GM18868 (cell line): ENCODE data around the gene FIBCD1.

Experiments used
- ATAC-seq: cut with Tn5 transposase; IDR thresholded peaks from one replicate; pipeline ENCODE4 v1.9.1; 2021; ENCODE audit warnings: mild to moderate bottlenecking, moderate library complexity; ENCODE audit not compliant: unreplicated experiment

Gene FIBCD1

DNA sequence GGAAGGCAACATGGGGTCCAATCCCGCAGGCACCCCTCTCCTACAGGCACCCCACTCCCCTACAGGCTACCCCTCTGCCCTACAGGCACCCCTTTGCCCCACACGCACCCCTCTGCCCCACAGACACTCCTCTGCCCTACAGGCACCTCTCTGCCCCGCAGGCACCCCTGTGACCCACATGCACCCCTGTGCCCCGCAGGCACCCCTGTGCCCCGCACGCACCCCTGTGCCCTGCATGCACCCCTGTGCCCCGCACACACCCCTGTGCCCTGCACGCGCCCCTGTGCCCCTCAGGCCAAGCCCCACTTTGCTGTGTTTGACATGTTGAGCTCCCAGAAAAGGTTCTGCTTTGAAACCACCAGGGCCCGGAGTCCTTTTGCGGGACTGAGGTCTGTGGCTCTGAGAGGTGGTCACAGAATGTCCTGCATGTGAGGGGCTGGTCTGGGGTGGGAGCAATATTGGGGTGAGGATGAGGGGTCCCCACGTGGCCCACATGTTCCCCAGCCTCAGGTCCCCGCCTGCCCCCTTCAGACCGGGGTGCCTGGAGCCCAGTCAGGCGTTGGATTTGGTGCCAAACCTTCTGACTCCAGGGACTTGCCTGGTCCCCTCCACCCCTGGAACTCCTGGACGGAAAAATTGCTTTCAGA is 41.8 kb downstream of the FIBCD1 start:
- ATAC-seq: no peak

DNA sequence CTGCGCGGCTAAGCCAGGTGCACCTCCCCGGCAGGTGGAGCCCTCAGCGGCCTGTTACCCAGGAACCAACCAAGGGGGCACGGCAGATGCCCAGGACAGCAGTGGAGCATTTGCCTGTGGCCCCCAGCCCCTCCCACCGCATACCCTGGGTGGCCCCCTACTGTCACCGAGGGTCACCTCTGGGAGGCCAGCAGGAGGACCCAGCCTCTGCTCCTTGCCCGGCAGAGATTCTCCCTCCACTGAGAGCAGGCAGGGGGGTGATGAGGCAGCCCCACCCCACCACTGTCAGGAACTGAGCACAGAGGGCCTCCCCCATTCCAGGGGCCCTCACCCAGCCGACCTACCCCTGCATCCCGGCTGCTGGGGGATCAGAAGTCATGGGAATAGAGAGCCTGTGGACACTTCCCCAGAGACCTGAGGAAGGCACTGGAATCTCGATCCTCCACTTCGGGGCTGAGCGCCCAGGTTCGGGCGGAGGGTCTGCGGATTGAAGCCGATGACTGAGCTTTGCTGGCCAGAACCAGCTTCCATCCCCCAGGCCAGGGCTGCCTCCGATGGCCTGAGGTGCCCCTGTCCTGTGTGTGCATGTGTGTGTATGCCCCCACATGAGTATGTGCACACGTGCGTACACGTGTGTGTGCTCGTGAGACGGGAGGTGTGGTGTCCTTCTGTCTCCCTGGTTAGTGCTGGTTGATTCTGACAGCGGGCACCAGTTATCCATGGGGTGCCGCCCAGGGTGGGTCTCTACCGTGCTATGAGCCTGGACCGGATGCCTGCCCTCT is 42.6 kb downstream of the FIBCD1 start, which contains the start of gene QRFP:
TSS of gene QRFP (minus strand) at position 580 of the 782 bp plus-strand sequence. CDS start 2,974 bp downstream, outside the sequence.
- no peak for ATAC-seq

DNA sequence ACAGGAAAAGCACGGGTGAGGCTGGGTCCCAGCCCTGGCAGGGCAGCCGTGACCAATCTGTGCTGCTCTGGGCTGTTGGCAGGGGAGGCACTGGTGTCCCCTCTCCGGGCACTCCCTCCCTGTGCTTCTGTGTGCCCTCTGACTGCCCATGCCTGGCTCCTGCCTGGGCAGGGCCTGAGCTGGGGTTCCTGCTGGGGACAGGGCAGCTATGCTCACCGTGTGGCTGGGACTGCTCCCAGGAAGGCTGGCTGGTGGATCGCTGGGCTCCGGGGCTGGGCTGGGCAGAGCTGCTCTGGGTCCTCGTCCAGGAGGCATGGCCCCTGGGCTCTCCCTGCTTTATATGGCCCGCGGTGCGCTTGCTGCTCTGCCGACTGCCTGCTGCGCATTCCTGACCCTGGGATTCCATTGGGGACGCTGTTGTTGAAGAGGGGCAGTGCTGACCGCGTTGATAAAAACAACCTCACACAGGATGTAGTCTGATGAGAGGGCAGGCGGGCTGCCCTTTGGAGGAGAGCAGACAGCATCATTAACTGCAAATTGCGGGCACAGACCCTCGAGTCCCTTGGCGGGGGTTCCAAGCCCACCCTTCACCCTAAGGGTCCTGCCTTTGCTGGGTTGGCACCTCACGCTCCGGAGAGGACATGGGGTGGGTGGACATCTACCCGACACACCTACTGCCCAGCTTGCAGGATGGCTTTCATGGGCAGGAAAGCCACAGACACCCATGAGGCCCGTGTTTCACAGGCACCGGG is 43.4 kb downstream of the FIBCD1 start:
- ATAC-seq: no peak

DNA sequence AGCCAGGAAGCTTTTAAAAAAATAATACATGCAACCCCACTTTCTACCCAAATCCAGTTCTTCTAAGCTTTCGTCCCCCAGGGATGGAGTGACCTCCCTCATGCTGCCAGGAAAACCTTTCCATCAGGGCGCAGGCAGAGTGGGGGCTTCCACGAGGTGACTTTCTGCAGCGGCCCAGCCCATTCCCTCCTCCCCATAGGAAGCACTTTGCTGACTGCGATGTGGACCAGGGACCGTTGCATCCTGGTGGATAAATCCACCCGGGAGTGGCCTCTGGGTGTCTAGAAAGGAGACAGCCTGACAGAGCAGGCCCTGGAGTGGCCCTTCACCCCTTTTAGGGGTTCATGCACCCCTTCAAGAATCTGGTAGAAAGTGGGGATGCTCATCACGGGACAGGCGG is 44.0 kb downstream of the FIBCD1 start:
- ATAC-seq: no peak

DNA sequence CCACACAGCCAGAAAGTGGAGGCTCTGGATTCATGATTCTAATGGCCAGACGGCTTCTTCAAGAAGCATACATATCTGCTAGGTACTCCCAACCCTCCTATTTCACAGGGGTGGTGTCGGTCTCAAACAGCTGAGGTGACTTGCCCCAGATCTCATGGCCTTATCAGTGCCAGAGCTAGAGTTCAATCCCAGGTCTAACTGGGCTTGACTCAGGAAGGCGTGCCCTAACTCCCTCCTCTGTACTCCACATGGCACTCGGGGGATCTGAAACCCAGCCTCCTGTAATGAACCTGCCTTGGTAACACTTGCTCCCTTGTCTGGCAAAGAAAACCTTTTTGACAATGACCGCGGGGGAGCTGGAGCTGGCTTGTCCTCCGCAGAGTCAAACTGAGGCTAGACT is 44.5 kb downstream of the FIBCD1 start:
- no peak for ATAC-seq

DNA sequence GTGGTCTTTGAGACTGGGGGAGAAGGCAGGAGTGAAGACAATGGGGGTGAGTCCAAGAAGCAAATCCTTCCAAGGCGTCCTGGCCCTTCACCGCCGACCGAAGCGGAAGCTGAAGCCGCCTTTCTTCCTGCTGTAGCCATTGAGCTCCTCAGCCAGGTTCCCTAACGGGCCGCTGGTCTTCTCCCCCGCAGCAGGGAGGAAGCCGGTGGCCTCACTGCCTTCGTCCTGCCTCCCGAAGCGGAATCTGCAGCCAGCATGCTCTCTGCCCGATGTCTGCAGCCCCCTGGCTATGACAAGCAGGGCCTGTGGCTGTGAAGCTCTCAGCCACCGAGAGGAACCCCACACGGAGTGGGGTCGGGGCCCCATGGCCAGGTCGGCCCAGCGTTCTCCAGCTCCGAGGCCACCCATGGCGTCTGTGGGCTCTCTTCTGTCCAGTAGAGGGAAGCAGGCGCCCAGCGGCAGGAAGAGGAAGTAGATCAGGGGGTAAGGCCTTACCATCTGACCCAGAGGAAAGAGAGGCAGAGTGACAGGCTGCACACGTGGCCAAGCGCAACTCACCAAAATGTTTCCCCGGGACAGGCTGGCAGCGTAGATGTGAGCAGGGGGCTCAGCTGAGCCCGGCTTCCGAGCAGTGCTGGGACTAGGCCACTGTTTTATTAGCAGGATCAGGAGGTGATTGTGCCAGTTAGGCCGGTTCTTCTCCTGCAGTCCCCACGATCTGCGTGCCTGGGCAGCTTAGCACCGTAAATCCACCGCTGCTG is 45.5 kb downstream of the FIBCD1 start:
- no peak for ATAC-seq

DNA sequence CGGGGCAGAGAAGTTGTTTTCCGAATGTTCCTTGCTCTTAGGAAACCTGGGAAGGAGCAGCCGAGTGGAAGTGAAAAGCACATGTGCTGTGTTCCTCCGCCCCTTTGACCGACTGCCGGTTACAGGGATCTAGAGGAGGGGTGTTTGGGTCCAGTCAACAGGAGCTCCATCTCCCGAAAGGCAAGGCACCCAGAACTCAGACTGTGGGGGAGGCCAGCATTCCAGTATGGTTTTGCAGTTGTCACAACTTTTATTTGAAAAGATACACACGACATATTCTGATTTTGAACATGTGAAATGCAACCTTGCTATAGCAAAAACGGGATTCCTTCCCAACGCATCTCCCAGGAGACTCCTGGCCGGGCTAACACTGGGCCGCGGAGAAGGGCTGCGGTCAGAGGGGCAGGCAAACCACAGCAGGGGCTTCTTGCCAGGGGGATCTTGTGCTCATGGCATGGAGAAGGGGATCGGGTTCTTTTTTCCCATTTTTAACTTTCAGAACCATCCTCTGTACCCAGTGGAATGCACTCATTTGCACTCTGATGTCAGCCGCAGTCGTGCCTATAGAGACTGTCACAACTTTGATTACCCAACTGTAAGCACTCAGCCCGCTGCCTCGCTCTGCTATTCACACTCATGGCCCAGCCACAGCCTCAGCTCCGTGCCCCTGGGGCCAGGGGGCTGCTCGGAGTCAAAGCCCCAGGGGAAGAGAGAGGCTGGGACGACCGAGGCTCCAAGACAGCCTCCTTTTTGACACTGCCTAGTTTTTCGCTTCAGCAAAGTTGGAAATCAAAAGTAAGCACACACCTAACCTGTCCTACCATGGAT is 46.4 kb downstream of the FIBCD1 start:
- ATAC-seq: no peak

DNA sequence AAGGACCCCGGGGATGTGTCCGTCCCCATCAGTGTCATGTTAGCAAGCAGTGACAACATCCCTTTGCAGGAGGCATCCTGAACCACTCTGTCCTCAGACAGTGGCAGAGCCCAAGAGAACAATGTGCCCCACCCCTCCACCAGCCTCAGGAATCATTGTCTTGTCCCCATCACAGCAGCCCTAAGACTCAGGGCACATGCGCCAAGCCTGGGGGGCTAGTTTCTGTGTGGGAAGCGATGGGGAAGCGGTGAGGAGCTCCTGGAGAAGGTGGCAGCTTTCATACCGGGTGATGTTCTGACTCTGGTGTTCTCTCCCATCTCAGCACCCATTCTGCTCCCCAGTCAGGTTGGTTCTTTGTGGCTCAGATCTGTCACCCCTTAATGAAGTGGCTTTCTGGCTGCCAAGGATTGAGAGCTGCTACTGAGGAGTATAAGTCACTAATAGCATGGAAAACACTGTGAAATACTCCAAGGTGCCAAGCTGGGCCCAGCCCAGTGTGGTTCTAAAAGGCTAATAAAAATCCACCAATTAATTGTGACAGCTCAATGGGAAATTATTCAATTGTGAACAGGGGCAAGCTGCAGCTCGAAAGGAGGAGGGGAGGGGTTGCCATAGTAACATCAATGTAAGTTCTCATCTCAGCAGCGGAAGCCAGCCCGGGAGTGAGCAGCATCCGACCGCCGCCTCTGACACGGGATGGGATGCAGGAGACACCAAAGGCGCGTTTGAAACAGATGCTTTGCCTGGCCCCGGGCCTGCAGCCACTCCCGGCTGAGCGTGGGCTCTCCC is 47.2 kb downstream of the FIBCD1 start:
- no peak for ATAC-seq

DNA sequence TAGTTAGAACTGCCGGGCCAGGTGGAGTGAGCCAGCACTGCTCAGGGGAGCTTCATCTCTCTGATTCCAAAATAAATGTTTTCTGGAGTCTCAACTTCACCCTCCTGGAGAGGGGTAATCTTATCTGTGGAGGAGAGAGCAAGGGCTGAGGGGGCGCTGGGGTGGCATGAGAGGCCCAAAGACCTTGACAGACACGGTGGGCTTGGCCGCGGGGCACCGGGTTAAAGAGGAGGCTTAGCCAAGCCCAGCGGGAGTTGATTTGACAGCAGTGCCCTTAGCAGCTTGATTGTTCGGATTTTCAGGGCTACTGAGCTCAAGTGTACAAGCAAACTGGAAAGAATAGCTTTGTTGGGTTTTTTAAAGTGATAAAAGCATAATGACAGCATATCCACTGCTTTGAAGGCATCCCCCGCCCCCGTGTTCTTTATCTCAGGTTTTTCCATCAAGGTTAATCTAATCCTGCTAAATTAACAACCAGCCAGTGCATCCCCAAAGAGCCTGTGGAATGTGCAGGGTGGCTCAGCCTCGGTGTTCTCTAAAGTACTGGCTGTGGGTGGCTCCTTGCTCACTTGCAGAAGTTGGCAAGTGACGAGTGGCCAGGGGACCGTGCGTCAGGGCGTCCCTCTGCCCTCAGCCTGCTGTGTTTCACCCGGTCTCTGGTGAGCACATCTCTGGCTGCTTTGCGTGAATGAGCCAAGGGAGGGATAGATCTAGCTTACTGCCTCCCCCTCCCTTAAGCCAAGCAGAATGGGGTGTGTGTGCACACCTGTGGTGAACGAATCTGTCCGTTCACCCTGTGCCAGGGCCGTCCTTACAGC is 48.0 kb downstream of the FIBCD1 start:
- ATAC-seq: no peak

DNA sequence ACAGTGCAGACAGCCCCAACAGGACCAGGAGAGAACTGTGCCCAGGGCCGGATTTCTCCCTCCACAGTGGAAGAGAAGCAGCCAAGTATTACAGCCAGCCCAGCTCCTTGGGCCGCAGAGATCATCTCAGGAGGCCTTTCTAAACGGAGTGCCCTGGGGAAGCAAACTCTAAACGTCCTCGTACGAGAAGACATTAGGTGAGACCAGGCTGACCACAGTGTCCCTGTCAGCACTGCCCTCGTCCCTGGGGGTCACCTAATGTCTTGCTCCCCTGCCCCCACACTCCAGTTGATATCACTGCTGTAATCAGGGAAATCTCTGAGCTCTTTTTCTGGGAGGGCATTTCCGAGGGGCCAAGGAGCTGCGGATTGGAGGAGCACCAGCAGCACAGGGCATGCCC is 48.9 kb downstream of the FIBCD1 start:
- no peak for ATAC-seq

DNA sequence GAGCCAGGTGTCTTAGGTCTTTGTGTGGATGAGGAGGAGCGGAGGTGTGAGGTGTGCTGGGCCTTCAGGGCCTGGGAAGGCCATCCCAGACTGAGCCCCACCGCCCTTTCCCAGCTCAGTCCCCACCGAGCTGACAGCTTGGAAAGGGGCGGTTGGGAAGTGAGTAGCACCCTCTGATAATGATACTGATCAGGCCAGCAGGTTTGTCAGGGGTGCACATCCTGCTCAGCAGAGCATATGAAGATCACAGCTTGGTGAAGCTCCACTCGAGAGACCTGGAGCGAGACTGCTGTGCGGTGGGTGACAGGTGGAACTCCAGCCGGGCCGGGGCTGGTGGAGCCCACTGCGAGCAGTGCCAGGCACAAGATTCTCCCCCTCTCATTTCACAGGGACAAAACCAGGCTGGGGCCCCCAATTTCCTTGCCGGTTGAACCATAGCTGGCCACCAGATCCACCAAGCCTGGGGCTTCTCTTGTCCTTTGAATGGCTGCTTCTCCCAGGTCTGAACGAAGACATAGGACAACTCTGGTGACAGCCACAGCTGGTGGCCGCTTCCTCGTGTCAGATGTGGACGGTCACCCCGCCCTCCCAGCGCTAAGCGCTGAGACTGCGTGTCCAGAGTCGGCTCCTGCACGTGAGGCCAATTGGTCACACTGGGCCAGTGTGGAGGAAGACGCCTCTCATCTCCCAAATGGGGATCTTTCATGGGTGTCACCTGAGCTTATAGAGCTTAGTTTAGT is 50.7 kb downstream of the FIBCD1 start:
- no peak for ATAC-seq

DNA sequence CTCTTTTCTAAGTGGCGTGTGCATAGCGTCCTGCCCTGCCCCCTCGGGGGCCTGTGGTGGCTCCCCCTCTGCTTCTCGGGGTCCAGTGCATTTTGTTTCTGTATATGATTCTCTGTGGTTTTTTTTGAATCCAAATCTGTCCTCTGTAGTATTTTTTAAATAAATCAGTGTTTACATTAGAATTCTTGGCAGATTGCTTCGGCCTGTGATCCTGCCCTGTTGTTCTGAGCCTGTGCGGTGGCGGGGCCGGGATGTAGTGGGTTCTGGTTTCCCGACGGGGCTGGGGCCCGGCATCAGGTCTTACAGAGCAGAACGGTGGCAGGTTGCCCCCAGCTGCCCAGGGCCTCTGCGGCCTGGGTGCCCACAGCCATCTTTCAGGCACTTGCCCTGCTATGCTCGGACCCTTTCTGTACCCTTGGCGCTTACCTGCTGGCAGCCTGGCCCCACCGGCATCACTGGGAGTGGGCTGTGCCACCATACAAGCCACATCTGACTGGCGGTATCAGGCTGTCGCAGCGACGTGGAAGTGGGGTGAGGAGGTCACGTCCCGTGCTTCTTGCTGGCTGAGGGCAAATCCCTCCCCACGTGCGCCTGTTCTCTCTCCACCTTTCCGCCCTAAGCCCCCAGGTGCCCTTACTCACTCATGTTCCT is 51.4 kb downstream of the FIBCD1 start:
- ATAC-seq: no peak

DNA sequence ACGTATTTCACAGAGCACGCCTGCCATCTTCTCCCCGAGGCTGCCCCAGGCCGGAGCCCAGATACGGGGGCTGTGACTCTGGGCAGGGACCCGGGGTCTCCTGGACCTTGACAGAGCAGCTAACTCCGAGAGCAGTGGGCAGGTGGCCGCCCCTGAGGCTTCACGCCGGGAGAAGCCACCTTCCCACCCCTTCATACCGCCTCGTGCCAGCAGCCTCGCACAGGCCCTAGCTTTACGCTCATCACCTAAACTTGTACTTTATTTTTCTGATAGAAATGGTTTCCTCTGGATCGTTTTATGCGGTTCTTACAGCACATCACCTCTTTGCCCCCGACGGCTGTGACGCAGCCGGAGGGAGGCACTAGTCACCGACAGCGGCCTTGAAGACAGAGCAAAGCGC is 52.1 kb downstream of the FIBCD1 start:
- no peak for ATAC-seq

DNA sequence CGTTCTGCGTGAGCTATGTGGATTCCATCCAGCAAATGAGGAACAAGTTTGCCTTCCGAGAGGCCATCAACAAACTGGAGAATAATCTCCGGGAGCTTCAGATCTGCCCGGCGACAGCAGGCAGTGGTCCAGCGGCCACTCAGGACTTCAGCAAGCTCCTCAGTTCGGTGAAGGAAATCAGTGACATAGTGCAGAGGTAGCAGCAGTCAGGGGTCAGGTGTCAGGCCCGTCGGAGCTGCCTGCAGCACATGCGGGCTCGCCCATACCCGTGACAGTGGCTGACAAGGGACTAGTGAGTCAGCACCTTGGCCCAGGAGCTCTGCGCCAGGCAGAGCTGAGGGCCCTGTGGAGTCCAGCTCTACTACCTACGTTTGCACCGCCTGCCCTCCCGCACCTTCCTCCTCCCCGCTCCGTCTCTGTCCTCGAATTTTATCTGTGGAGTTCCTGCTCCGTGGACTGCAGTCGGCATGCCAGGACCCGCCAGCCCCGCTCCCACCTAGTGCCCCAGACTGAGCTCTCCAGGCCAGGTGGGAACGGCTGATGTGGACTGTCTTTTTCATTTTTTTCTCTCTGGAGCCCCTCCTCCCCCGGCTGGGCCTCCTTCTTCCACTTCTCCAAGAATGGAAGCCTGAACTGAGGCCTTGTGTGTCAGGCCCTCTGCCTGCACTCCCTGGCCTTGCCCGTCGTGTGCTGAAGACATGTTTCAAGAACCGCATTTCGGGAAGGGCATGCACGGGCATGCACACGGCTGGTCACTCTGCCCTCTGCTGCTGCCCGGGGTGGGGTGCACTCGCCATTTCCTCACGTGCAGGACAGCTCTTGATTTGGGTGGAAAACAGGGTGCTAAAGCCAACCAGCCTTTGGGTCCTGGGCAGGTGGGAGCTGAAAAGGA is 53.3 kb downstream of the FIBCD1 start:
- no peak for ATAC-seq

DNA sequence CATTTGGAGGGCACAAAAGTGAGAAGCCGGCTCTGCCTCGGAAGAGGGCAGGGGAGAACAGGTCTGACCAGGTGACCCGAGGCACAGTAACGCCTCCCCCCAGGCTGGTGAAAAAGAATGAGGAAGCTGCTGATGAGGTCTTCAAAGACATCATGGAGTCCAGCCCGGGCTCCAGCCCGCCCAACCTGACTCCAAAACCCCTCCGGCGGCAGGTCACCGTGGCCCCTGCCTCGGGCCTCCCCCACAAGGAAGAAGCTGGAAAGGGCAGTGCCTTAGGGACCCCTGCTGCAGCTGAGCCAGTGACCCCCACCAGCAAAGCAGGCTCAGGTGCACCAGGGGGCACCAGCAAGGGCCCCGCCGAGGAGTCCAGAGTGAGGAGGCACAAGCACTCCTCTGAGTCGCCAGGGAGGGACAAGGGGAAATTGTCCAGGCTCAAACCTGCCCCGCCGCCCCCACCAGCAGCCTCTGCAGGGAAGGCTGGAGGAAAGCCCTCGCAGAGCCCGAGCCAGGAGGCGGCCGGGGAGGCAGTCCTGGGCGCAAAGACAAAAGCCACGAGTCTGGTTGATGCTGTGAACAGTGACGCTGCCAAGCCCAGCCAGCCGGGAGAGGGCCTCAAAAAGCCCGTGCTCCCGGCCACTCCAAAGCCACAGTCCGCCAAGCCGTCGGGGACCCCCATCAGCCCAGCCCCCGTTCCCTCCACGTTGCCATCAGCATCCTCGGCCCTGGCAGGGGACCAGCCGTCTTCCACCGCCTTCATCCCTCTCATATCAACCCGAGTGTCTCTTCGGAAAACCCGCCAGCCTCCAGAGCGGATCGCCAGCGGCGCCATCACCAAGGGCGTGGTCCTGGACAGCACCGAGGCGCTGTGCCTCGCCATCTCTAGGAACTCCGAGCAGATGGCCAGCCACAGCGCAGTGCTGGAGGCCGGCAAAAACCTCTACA is 54.2 kb downstream of the FIBCD1 start:
- no peak for ATAC-seq
